ENCODE results near the gene EPN1. TPM values are rescaled to one million over a fixed set of nuclear protein-coding genes. Genes with fewer than 3 reads are reported as not detected.
A peak's percentile ranks its signal among the peaks of the same experiment; 100 is the strongest.

The EPN1 gene
- total and polyA plus RNA-seq, 9 of the 15 experiments (the other 6 are each of a cell fraction or from before 2014, with no cell fraction given): 0.08 to 138 (median 12.7) TPM

DNA sequence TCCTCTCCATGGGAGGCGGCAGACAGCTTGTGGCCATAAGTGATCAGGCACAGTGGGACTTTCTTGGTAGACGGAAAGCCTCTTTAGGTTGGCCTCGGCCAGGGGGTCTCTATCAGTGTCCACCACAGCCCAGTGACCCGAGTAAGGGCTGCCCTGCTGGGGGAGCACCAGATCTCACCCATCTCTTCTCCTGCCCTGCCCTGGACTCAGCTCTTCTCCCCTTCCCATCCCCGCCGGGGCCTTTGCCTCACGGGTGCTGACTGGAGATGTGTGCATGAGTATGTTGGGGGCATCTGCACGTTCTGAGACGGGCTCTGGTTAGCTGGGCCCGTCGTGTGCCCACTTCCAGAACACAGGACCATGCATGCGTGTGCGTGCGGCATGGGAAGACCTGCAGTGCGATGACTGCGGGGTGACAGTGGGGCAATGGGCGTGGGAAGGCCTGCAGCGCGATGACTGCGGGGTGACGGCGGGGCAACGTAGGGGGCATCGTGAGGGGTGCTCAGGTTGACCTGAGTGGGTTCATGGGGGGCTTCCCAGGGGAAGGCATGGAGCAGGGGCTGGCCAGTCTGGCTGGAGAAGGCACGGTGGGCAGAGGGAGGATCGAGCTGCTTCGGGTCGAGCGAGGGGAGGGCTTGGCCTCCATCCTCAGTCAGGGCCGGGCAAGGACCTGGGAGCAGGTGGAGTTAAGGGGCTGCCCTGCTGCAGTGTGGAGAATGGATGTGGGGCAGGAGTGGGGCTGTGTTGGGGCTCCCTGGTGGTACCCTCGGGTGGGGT, 15.9 kb downstream of the EPN1 start:
- WGBS (ENCODE audit: insufficient coverage, low coverage, missing lambda C conversion rate): 97% methylated on average over 28 of the region's 31 CpGs
- Histone ChIP-seq H3K9me1 (ENCODE audit: control insufficient read depth, insufficient read depth, low read length) (no peaks in the 10 kb centered on the region), H3K4me2 (ENCODE audit: insufficient read depth, low read length) (no peak overlapping the region), H2AFZ (ENCODE audit: low read depth, low read length) (no peak overlapping the region), H3K9ac (ENCODE audit: insufficient read depth in 1 of 2, low read depth in 2 of 2, low read length in 2 of 2) (no peak overlapping the region), H3K4me1 (replicated peaks in 1 of 2; ENCODE audit: control insufficient read depth in 2 of 2, insufficient read depth in 2 of 2, low read length in 2 of 2) (peaks cover 0 to 55% of the 10 kb centered on the region in 2 experiments; a peak in 3 of 5 replicates), H3K9me3 (replicated peaks; ENCODE audit: control insufficient read depth, insufficient read depth, low read depth, low read length) (no peaks in the 10 kb centered on the region), H3K79me2 (ENCODE audit: control insufficient read depth, insufficient read depth, low read length) (no peaks in the 10 kb centered on the region; the same call in 1 of the 3 replicates), H3K4me3 (no peak overlapping the region), H3K27ac (ENCODE audit: extremely low read depth, low read depth, low read length) (no peak overlapping the region), H4K20me1 (replicated peaks; ENCODE audit: control insufficient read depth, insufficient read depth, low read length) (peaks cover 26% of the 10 kb centered on the region), H3K36me3 (ENCODE audit: control insufficient read depth, insufficient read depth, low read length) (peaks cover 90% of the 10 kb centered on the region; the same call in 2 of the 3 replicates), H3K27me3 (ENCODE audit: control insufficient read depth in 2 of 2, insufficient read depth in 2 of 2, low read length in 2 of 2) (no peaks in the 10 kb centered on the region)
- TF ChIP-seq RBFOX2 (IDR thresholded peaks at IDR 0.05; ENCODE audit: low read depth, low read length) (peak; percentile 17; the same call in 1 of the 2 replicates), ZNF696 (CRISPR knock-in tag; conservative IDR thresholded peaks at IDR 0.05) (no peak)
- FAIRE-seq (no peak), DNase-seq (ENCODE audit: extremely low read depth in 1 of 4, low spot score in 3 of 4) (no peak), ATAC-seq (no peak)
- BruUV-seq (replicated peaks): no TSS peak
- in situ Hi-C loops (cut with MboI): no loop called here
- POLR2A ChIA-PET: interaction anchor here (0.8 to 1.2 kb wide), 2 partner anchors 10 to 15 kb away, joined by 4 to 5 read pairs; no protein-coding TSS in a partner anchor
- CTCF ChIA-PET (ENCODE audit: low intra/inter-chr PET ratio): interaction anchor here (0.5 kb wide), 1 partner anchor 10 kb away, joined by 3 read pairs; no protein-coding TSS in a partner anchor
- intact Hi-C loops (cut with micrococcal nuclease): no loop called here
